K562 (cell line): Measurements from ENCODE around the gene LLPH.

Experiments
- BHLHE40 ChIP-seq: IDR thresholded peaks from 2 replicates; pipeline ENCODE4 v1.6.1; 2011; ENCODE audit warnings: low read length, improper control_type of control experiment
- BRF1 ChIP-seq: IDR thresholded peaks from 3 replicates; pipeline ENCODE4 v1.6.1; 2011; ENCODE audit warnings: borderline replicate concordance, mild to moderate bottlenecking; ENCODE audit not compliant: insufficient read length; ENCODE audit errors: extremely low read depth
- CHD4 ChIP-seq: fragments of 200-600 bp; sonication (generic); IDR thresholded peaks from 3 replicates; pipeline ENCODE4 v1.6.1; 2012; ENCODE audit warnings: low read depth, mild to moderate bottlenecking, mixed read lengths, low read length, inconsistent platforms; ENCODE audit not compliant: insufficient read depth, insufficient replicate concordance, poor library complexity, severe bottlenecking
- GABPA ChIP-seq: fragments of 200-800 bp; sonication (Bioruptor generic); conservative IDR thresholded peaks from 2 replicates; pipeline ENCODE4 v1.6.1; 2016; ENCODE audit warnings: low read depth, missing genetic modification characterization, missing compliant biosample characterization
- HNRNPH1 ChIP-seq: fragments of 200-400 bp; formaldehyde crosslinking; optimal IDR thresholded peaks from 2 replicates; pipeline ENCODE3; 2017; ENCODE audit warnings: low read depth, mild to moderate bottlenecking, low read length, moderate library complexity
- LEF1 ChIP-seq: fragments of 450-650 bp; IDR thresholded peaks from 2 replicates; pipeline ENCODE4 v1.6.1; 2016; ENCODE audit warnings: mild to moderate bottlenecking
- MEF2A ChIP-seq: IDR thresholded peaks from 2 replicates; pipeline ENCODE4 v1.6.1; 2011; ENCODE audit warnings: low read depth, mild to moderate bottlenecking, low read length, moderate library complexity; ENCODE audit not compliant: control insufficient read depth
- ZNF224 ChIP-seq: sonication (generic); formaldehyde crosslinking; IDR thresholded peaks from 2 replicates; pipeline ENCODE4 v1.8.0; 2022; ENCODE audit warnings: mild to moderate bottlenecking, missing genetic modification reagents
- ZNF3 ChIP-seq: fragments of 250-450 bp; sonication (Bioruptor Pico); IDR thresholded peaks from 2 replicates; pipeline ENCODE4 v1.5.0; 2021; ENCODE audit warnings: mild to moderate bottlenecking, moderate library complexity
- TF ChIP-seq, protein P1 (sequence below): sonication (generic); formaldehyde crosslinking; IDR thresholded peaks from 2 replicates; pipeline ENCODE4 v1.8.1; 2023; ENCODE audit warnings: mild to moderate bottlenecking, missing genetic modification reagents

GRCh38 chr12:66141299-66141698 lies 10.7 kb upstream of the LLPH start:
- TF ChIP-seq ZNF224 (CRISPR knock-in tag) (no peak), BRF1 (no peak), HNRNPH1 (no peak), BHLHE40 (no peak), MEF2A (no peak), LEF1 (no peak), ZNF3 (CRISPR knock-in tag) (no peak), GABPA (tag) (no peak), CHD4 (no peak)
- TF ChIP-seq, protein P1, sequence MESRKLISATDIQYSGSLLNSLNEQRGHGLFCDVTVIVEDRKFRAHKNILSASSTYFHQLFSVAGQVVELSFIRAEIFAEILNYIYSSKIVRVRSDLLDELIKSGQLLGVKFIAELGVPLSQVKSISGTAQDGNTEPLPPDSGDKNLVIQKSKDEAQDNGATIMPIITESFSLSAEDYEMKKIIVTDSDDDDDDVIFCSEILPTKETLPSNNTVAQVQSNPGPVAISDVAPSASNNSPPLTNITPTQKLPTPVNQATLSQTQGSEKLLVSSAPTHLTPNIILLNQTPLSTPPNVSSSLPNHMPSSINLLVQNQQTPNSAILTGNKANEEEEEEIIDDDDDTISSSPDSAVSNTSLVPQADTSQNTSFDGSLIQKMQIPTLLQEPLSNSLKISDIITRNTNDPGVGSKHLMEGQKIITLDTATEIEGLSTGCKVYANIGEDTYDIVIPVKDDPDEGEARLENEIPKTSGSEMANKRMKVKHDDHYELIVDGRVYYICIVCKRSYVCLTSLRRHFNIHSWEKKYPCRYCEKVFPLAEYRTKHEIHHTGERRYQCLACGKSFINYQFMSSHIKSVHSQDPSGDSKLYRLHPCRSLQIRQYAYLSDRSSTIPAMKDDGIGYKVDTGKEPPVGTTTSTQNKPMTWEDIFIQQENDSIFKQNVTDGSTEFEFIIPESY (CRISPR knock-in tag), result no peak
